ENCODE measurements around the gene TECTA. TPM values are rescaled to one million over a fixed set of nuclear protein-coding genes. Genes with fewer than 3 reads are reported as not detected.

The TECTA gene
- total and polyA plus RNA-seq, 2 of the 8 experiments (the other 6 are each of a cell fraction or from before 2014, with no cell fraction given) = 0.59 to 1.0 TPM

DNA sequence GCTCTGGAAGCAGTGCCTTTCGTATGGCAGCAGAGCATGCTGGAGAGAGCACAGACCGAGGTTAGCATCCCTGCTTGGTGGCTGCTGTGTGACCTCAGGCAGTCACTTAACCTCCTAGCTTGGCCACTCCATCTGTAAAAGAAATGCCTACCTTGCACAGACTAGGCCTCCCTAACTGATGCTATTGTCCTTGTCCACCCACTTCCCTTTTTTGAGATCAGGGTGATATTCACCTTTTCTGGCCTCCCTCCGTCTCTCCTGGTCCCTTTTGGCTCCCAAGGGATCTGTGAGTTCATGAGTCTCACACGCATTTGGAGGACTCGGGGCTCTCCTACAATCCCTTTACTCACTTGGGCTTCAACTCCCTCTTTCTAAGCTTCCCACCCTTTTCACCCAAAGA lies 37.2 kb downstream of the TECTA start:
- no peak overlapping the region for H2BK12ac ChIP-seq (ENCODE audit: low read depth, low read length)
- no peak overlapping the region for H4K8ac ChIP-seq (ENCODE audit: extremely low read depth, insufficient read depth, low read length)
- H3K23me2 ChIP-seq (ENCODE audit: low read depth, low read length) = no peaks in the 10 kb centered on the region
- H3K27ac ChIP-seq (ENCODE audit: low read depth, low read length) = no peak overlapping the region
- no peak overlapping the region for H4K91ac ChIP-seq (replicated peaks; ENCODE audit: insufficient read length, low read length)
- H2BK120ac ChIP-seq (replicated peaks; ENCODE audit: low read depth, low read length) = no peak overlapping the region
- H3K79me1 ChIP-seq (ENCODE audit: low read depth, low read length) = no peaks in the 10 kb centered on the region
- no peak overlapping the region for H3K4me2 ChIP-seq (ENCODE audit: insufficient read depth in 1 of 2, low read depth in 2 of 2, low read length in 2 of 2)
- FAIRE-seq (no peak), DNase-seq (ENCODE audit: low read depth in 1 of 2, low spot score in 2 of 2) (no peak)
- H3K4ac ChIP-seq (replicated peaks; ENCODE audit: insufficient read length, low read depth, low read length) = no peak overlapping the region
- no peaks in the 10 kb centered on the region for H3K36me3 ChIP-seq (ENCODE audit: control insufficient read depth in 2 of 4, insufficient read depth in 4 of 4, low read length in 3 of 4)
- no peak overlapping the region for H3K18ac ChIP-seq (ENCODE audit: extremely low read depth, low read length)
- H2BK20ac ChIP-seq (ENCODE audit: low read length) = no peak overlapping the region
- no peak overlapping the region for H4K5ac ChIP-seq (ENCODE audit: insufficient read length, low read depth, low read length)
- no peaks in the 10 kb centered on the region for H3K9me3 ChIP-seq (ENCODE audit: insufficient read depth in 2 of 2, low read depth in 1 of 2, low read length in 1 of 2)
- no peak overlapping the region for H3K23ac ChIP-seq (ENCODE audit: insufficient read length)
- no peaks in the 10 kb centered on the region for H3K79me2 ChIP-seq (ENCODE audit: control insufficient read depth in 1 of 2, insufficient read depth in 2 of 2, low read length in 2 of 2)
- TF ChIP-seq TEAD4 (IDR thresholded peaks at IDR 0.05; ENCODE audit: low read depth, low read length) (no peak), BACH1 (IDR thresholded peaks at IDR 0.05; ENCODE audit: low read length) (no peak), EGR1 (IDR thresholded peaks at IDR 0.05; ENCODE audit: borderline replicate concordance, low read depth, low read length) (no peak), TAF7 (optimal IDR thresholded peaks at IDR 0.05; ENCODE audit: borderline replicate concordance, low read depth, low read length) (no peak)
- TF ChIP-seq, protein P1, sequence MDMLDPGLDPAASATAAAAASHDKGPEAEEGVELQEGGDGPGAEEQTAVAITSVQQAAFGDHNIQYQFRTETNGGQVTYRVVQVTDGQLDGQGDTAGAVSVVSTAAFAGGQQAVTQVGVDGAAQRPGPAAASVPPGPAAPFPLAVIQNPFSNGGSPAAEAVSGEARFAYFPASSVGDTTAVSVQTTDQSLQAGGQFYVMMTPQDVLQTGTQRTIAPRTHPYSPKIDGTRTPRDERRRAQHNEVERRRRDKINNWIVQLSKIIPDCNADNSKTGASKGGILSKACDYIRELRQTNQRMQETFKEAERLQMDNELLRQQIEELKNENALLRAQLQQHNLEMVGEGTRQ (IDR thresholded peaks at IDR 0.05; ENCODE audit: low read length) = no peak
- TF ChIP-seq, protein P2, sequence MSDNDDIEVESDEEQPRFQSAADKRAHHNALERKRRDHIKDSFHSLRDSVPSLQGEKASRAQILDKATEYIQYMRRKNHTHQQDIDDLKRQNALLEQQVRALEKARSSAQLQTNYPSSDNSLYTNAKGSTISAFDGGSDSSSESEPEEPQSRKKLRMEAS (IDR thresholded peaks at IDR 0.05) = no peak
- H2AK5ac ChIP-seq (ENCODE audit: low read depth, low read length) = no peak overlapping the region
- H4K20me1 ChIP-seq (replicated peaks in 1 of 2; ENCODE audit: control insufficient read depth in 1 of 2, insufficient read depth in 2 of 2, low read length in 2 of 2) = peaks cover 0 to 3% of the 10 kb centered on the region in 2 experiments
- H3K14ac ChIP-seq (ENCODE audit: insufficient read length) = no peak overlapping the region
- no peak overlapping the region for H2AFZ ChIP-seq (ENCODE audit: low read length)
- H3K4me1 ChIP-seq (replicated peaks in 1 of 4; ENCODE audit: control insufficient read depth in 3 of 4, insufficient read depth in 4 of 4, low read length in 3 of 4) = no peaks in the 10 kb centered on the region
- ChIA-PET POLR2A (ENCODE audit: partially characterized antibody) (no interaction called here), CTCF (ENCODE audit: partially characterized antibody) (interaction anchor here (0.9 to 2.2 kb wide), 5 partner anchors 9 to 208 kb away, joined by 3 to 10 read pairs (median 4); no protein-coding TSS in a partner anchor)
- no peak overlapping the region for H2BK5ac ChIP-seq (ENCODE audit: low read depth, low read length)
- H3K9ac ChIP-seq (replicated peaks in 1 of 4; ENCODE audit: extremely low read depth in 1 of 4, low read depth in 3 of 4, low read length in 3 of 4) = no peak overlapping the region; a peak in 1 of 7 replicates
- 85% methylated on average over 5 of the region's 5 CpGs; no CpG with 5 or more reads in 1 of the 2 experiments for WGBS, 2 experiments (ENCODE audit: extremely low coverage in 1 of 2, insufficient coverage in 1 of 2, insufficient read length in 1 of 2, insufficient replicate concordance in 2 of 2, low coverage in 1 of 2, low lambda C conversion rate in 2 of 2, missing lambda C conversion rate in 1 of 2)
- no peak overlapping the region for H3K4me3 ChIP-seq (ENCODE audit: extremely low read depth in 1 of 4, insufficient read depth in 2 of 4, low read depth in 3 of 4, low read length in 4 of 4)
- H3K56ac ChIP-seq (replicated peaks; ENCODE audit: insufficient read length, low read depth, low read length) = no peak overlapping the region
- no peaks in the 10 kb centered on the region for H3K27me3 ChIP-seq (replicated peaks in 1 of 4; ENCODE audit: control insufficient read depth in 3 of 4, extremely low read depth in 1 of 4, insufficient read depth in 3 of 4, low read length in 3 of 4)
- H2BK15ac ChIP-seq (ENCODE audit: low read length) = no peak overlapping the region

Measured in H1 (cell line).